Testis (tissue), 3 donors: ENCODE results near the gene CEP131. TPM values are rescaled to one million over a fixed set of nuclear protein-coding genes. Genes with fewer than 3 reads are reported as not detected.

ENCODE experiments used
- DNase-seq: peaks from one replicate; pipeline ENCODE4 v3.0.0-alpha.2; 2019
- H3K27ac ChIP-seq, 2 donors: fragments of 200-600 bp; sonication (generic); one replicate each; pipeline ENCODE4 v1.5.1; 2019
- H3K27me3 ChIP-seq: fragments of 200-600 bp; sonication (generic); one replicate; pipeline ENCODE4 v1.5.1; 2019
- H3K36me3 ChIP-seq: fragments of 200-600 bp; sonication (generic); one replicate; pipeline ENCODE4 v1.5.1; 2017; ENCODE audit warnings: low read depth; ENCODE audit errors: missing control alignments
- H3K4me1 ChIP-seq: fragments of 200-600 bp; sonication (generic); one replicate; pipeline ENCODE4 v1.5.1; 2019
- H3K4me3 ChIP-seq, 2 donors: fragments of 200-600 bp; sonication (generic); one replicate each; pipeline ENCODE4 v1.5.1; 2017 to 2019
- H3K9me3 ChIP-seq: fragments of 200-600 bp; sonication (generic); one replicate; pipeline ENCODE4 v1.5.1; 2017
- CTCF ChIP-seq, 3 experiments: fragments of 450-650 bp in 2 of 3; fragments of 200-600 bp in 1 of 3; sonication (generic) in 1 of 3; IDR thresholded peaks; one replicate each; pipeline ENCODE4 v1.5.1; 2016 to 2019; ENCODE audit warnings: antibody characterized with exemption in 3 of 3, mild to moderate bottlenecking in 2 of 3, moderate library complexity in 1 of 3
- POLR2A ChIP-seq: fragments of 450-650 bp; IDR thresholded peaks from one replicate; pipeline ENCODE4 v1.6.1; 2017; ENCODE audit warnings: antibody characterized with exemption, mild to moderate bottlenecking, moderate library complexity
- WGBS, 2 donors: methylation state at CpG; one replicate each; pipeline ENCODE4 v1.1.5; 2018; 5-methylcytosine and 5-hydroxymethylcytosine counted together
- intact Hi-C: fragments of 100-400 bp; cut with DNase I; formaldehyde crosslinking; loops from one replicate; pipeline ENCODE4 v1.15.1; 2023; ENCODE audit warnings: low total_unique reads
- polyA plus RNA-seq: library from polyadenylated mRNA; stranded (reverse); fragments of 350-450 nt; fragmentation: Illumina TruSeq; extraction: RNeasy Lipid Tissue Mini Kit (QIAGEN cat#74804); gene quantifications from one replicate; pipeline ENCODE4 v1.2.3, GENCODE V29; 2014; ENCODE audit warnings: low read depth, low replicate concordance; ENCODE audit not compliant: insufficient read depth
- total RNA-seq, 2 donors: library from RNA; depleted of rRNA; stranded (reverse); fragments of >200 nt; gene quantifications; one replicate each; pipeline ENCODE4 v1.2.3, GENCODE V29; 2016

Gene CEP131
- total and polyA plus RNA-seq, 3 donors from 2014 or later = 28.9 to 48.7 (median 42.9) TPM

GRCh38 chr17:81265576-81265975 lies 42.8 kb upstream of the CEP131 start:
- intact Hi-C loops = no loop called here
- no peak overlapping the region for H3K4me3 ChIP-seq
- H3K27me3 ChIP-seq = no peaks in the 10 kb centered on the region
- no peaks in the 10 kb centered on the region for H3K9me3 ChIP-seq
- no peak for TF ChIP-seq CTCF (IDR thresholded peaks at IDR 0.05)
- no peak for TF ChIP-seq POLR2A
- DNase-seq = no peak
- no peaks in the 10 kb centered on the region for H3K36me3 ChIP-seq
- H3K4me1 ChIP-seq = no peaks in the 10 kb centered on the region
- WGBS, 2 donors = 93 to 94% methylated on average over 11 to 22 of the region's 22 CpGs
- H3K27ac ChIP-seq = no peak overlapping the region

GRCh38 chr17:81264640-81265039 lies 41.9 kb upstream of the CEP131 start:
- no peaks in the 10 kb centered on the region for H3K36me3 ChIP-seq
- no peaks in the 10 kb centered on the region for H3K27me3 ChIP-seq
- intact Hi-C loops = no loop called here
- DNase-seq = no peak
- no peaks in the 10 kb centered on the region for H3K4me1 ChIP-seq
- H3K4me3 ChIP-seq = no peak overlapping the region
- TF ChIP-seq CTCF (IDR thresholded peaks at IDR 0.05) = no peak
- TF ChIP-seq POLR2A = no peak
- H3K9me3 ChIP-seq = no peaks in the 10 kb centered on the region
- 97 to 100% methylated on average over 5 to 12 of the region's 12 CpGs for WGBS, 2 donors
- no peak overlapping the region for H3K27ac ChIP-seq

- DNase-seq = no peak
- Histone ChIP-seq H3K9me3 (no peaks in the 10 kb centered on the region), H3K27me3 (no peaks in the 10 kb centered on the region), H3K4me1 (no peaks in the 10 kb centered on the region), H3K4me3 (no peak overlapping the region), H3K36me3 (no peaks in the 10 kb centered on the region), H3K27ac (no peak overlapping the region)
- intact Hi-C loops = no loop called here
- TF ChIP-seq CTCF (IDR thresholded peaks at IDR 0.05) (no peak), POLR2A (no peak)
- 96 to 97% methylated on average over 25 to 40 of the region's 40 CpGs for WGBS, 2 donors
Measured at GRCh38 chr17:81263371-81264181, 40.8 kb upstream of the CEP131 start.

GRCh38 chr17:81261582-81262336 lies 39.0 kb upstream of the CEP131 start:
- TF ChIP-seq CTCF (IDR thresholded peaks at IDR 0.05) (no peak), POLR2A (no peak)
- WGBS, 2 donors = 90 to 92% methylated on average over 34 to 36 of the region's 36 CpGs
- no peak for DNase-seq
- intact Hi-C loops = no loop called here
- H3K27ac ChIP-seq = no peak overlapping the region
- no peaks in the 10 kb centered on the region for H3K36me3 ChIP-seq
- no peaks in the 10 kb centered on the region for H3K4me1 ChIP-seq
- H3K4me3 ChIP-seq = no peak overlapping the region
- no peaks in the 10 kb centered on the region for H3K9me3 ChIP-seq
- no peaks in the 10 kb centered on the region for H3K27me3 ChIP-seq
